NCI-H1417 treated with DMSO at 0.1 percent for 48 hours (cell line): ENCODE measurements around the gene SLC25A10.
"Not testable (repeated sequence)": the region's sequence is repeated elsewhere in the genome, so short reads cannot be mapped to it uniquely, and the experiment has no call there.

Experiments used
- DNase-seq: peaks from one replicate; lab custom pipeline; 2025; lab: John Stamatoyannopoulos, UW

The SLC25A10 gene

DNA sequence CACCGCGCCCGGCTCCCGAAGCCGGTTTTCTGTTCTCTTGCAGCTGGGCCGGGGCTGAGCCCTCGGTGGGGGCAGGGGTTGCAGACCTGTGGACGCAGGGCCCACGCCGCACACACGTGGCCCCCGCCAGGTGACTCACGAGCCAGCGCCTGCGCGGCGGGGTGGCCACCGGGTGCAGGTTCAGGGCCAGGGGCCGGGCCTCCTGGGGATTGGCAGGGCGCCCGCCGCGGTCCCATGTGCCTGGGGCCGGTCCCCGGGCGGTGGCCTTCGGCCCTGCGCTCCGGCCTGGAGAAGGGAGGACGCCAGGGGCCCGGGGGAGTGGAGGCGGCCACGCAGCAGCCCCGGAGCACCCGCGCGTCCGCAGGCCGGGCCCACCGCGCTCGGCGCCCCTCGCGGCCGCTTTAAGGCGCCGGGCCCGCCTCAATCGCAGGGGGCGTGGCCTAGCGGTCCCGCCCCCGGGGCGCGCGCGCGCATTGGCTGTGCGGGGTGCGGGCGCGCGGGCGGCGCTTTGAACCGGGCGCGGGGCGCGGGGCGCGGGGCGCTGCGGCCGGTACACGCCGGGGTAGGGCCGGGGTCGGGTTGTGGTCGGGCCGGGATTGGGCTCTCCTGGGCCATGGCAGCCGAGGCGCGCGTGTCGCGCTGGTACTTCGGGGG, at the start of gene SLC25A10:
SLC25A10 (plus strand) TSS at position 471 of the 654 bp plus-strand sequence; CDS start at position 614, 143 bp downstream.
- no peak for DNase-seq

- no peak for DNase-seq
These were observed 48.0 kb upstream of the SLC25A10 start for GRCh38 chr17:81664051-81664470.

DNA sequence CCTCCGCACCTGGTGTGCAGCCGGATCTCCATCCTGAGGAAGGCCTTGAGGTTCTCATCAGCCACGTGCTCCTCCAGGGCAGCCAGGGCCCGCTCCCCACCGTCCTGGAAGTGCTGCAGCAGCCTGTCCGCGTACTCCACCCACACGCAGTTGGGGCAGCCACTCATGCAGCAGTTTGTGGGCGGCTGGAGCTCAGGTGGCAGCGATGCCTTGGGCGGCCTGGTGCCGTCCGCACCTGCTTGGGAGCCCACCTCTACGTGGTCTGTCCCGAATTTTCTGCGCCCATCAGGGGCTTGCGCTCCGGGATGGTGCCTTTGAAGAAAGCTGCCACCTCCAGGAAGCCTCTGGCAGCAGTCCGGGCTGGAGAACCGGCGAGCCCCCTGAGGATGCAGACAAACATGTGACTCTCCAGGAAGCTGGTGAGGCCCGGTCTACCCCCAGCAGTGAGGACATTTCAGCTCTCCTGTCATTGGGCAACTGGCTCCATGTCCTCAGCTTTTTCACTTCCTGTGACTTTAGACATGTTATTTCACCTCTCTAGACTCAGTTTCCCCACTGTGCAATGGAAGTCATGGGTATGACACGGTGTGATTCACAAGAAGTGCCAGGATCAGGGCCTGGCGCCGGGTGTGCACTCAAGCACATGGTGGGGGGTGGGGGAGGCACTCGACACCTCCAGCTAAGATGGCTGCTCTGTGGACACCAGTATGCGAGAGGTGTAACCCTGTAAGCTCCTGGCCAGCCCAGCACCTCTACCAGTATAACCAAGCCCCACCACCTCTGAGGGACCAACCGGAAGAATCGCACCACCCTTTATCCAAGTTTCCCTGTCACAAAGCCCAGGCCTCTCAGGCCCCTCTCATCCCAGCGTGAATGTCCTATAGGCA, 46.6 kb upstream of the SLC25A10 start:
- no peak for DNase-seq

DNA sequence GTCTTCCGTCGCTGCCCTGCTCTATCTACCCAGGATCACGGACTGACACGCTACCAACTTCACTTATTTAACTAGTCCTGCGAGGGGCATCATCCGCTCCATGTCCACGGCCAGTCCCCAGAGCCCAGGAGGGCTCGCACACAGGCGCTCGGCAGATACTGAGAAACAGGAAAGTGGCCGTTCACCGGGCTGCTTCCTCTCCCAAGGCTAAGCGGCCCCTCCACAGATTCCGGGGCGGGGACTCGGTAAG, 46.1 kb upstream of the SLC25A10 start:
- DNase-seq = no peak

- peak; percentile 15 for DNase-seq
These were observed 45.5 kb upstream of the SLC25A10 start, which contains the start of the genes CCDC137 and OXLD1 for GRCh38 chr17:81666342-81667191. Gene CCDC137 (plus strand): TSS chr17:81666737. CDS start chr17:81666767, 30 bp downstream. Gene OXLD1 (minus strand): TSS chr17:81666605. CDS start chr17:81666577, 28 bp downstream.

GRCh38 chr17:81667754-81668153, 44.3 kb upstream of the SLC25A10 start:
- DNase-seq = no peak

- DNase-seq = no peak
These were observed 39.6 kb upstream of the SLC25A10 start for GRCh38 chr17:81672504-81672903.

DNA sequence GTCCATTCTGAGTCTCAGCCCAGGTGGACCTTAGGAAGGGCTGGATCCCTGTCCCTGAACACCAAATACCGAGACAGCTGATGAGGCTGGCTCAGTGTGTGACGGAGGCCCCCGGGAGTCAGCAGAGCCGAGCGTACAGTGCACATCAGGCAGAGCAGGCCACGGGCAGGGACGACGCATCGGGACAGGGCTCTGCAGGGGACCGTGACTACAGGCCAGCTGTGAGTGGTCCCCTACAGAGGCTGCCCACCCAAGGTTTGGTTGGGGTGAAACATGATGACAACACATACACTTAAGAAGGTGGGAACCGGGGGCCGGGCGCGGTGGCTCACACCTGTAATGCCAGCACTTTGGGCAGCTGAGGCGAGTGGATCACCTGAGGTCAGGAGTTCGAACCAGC, 39.1 kb upstream of the SLC25A10 start:
- no peak for DNase-seq

DNA sequence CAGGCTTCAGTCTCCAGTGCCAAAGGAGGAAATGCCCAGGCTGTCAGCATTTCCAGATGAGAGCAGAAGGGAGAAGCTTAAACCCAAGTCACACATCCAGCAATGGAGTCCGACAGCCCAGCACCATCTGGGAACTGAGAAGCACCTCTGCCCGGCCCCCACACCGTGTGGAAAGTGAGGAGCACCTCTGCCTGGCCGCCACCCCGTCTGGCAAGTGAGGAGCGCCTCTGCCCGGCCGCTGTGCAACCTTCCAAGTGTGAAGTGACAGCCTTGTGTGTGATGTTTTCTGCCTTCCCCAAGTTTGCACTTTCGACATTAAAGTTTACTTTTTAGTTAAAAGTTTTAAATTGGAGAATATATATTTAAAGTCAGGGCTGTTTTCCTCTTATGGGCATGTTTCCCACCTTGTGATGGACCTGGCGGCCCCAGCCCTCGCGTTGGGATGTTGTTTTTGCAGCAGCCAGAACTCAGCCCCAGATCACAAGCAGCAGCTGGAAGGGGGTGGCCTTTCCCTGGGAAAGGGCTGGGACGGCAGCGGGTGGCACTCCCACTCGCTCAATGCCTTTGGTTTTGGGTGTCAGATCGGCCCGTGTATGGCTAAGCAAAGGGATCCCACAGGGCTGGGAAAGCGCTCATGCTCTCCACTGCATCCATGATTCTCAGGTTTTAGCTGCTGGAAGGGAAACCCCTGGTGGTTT, 38.4 kb upstream of the SLC25A10 start:
- no peak for DNase-seq

DNA sequence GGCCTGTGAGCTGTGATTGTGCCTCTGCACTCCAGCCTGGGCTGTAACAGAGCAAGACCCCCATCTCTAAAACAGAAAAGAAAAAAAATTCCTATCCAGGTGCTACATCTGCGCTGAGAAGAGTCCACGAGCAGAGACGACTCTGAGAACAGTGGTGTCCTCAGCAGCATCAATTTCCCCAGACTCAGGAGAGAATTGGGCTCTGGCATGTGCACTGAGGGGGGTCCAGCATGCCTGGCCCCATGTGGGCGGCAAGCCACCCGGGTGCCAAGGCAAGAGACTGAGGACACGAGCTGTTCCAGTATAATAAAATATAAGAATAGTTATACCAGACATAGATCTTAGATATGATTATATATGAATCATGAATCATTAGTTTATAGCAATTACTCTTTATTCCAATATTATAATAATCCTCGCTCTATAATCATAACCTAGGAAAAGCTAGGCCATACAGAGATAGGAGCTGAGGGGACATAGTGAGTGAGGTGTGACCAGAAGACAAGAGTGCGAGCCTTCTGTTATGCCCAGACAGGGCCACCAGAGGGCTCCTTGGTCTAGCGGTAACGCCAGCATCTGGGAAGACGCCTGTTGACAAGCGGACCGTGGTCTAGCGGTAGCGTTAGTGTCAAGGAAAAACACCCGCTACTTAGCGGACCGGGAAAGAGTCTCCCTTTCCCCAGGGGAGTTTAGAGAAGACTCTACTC, 36.4 kb upstream of the SLC25A10 start:
- not testable (repeated sequence) for DNase-seq

DNA sequence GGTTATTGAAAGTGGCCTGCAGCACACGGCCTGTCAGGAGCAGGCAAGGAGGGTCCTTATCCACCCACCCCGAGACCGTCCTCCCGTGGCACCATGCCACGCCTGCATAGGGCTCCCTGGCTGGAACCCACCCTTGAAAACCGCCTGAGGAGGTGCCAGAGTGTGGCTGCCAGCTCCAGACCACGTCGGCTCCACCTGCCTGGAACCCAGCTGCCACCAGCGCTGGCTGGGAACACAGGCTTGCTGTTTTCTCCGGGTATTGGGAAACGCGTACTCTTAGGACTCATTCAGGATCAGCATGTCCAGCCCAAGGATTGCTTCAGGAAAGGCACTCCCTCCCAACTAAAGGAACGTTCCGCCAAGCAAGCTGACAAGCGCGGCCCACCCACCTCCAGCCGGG, 35.2 kb upstream of the SLC25A10 start:
- DNase-seq = no peak

DNA sequence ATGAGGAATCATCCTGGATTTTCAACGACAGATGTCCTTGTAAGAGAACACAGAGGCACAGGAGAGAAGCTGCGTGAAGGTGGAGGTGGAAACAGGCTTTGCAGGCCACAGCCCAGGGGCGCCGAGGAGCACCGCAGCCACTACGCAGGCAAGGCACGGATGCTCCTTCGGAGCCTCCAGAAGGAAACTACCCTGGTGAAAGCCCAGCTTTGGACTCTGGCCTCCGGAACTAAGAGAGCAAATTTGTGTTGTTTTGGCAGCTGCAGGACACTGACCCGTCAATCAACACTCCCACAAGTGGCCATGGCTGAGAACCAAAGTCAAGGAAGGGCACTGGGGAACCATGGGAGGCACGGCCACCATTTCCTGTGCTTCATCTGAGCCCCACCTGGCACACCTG, 31.9 kb upstream of the SLC25A10 start:
- DNase-seq = no peak

DNA sequence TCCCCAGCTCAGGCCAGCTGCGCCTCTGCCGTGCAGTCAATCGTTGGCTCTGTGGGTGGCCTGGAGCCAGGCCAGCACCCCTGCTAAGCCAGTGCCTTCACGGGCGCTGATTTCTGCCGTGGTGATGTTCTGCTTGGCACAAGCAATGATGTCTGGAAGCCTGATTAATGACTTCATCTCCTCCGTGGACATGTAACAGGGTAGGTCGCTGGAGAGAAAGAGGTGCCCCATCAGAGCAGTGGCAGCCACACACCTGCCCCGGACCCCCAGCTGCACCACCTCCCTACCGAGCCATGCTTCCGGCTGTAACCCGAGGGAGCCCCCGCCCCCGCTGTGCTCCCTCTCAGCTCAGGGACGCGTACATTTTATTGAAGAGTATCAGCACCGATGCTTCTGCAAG, 30.4 kb upstream of the SLC25A10 start:
- DNase-seq = peak; percentile 49

DNA sequence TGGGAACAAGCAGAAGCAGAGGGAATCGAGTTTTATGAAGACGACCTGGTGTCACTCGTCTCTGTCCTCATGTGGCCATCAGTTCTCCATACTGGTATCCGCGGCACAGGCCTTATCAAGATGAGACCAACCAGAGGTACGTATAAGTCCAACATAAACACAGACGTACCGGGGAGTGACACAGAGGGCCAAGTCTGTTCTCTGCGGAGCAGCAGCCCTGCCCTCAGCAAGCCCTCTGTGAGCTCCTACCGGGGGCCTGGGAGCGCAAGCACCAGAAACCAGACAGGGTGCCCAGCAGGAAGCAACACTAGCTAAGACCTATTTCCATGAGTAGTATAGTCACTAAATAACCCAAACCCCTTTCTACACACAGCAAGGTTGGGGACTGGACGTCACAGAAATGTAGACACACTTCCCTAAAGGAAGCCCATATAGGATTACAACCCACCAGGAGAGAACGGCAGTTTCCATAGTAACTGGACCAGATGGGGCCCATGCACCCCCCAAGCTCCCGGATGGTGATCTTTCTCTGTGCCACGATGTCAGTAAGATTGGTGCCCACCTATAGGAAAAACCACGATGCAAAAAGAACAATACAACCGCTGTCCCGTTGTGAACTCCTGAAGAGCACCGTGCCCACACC, 29.4 kb upstream of the SLC25A10 start:
- no peak for DNase-seq

DNA sequence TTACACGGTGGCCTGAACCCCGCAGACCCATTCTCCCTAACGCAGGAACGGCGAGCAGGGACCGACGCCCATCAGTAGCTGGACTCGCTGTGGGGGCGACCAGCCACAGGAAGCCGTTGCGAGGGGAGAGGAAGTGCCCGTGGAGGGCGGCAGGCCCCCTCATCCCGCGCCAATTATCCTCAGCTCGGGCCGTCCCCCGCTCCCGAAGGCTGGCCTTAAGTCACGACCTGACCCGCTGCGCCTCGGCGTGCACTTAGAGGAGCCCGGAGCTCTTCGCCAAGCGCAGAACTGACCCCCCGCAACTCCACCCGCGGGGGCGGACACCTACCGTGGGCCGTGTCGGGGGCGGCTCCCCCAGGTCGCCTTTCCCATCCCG, 28.9 kb upstream of the SLC25A10 start:
- no peak for DNase-seq

- peak; percentile 96 for DNase-seq
These were observed 28.3 kb upstream of the SLC25A10 start, which contains the start of the genes ARL16 and HGS for GRCh38 chr17:81683584-81684441. Gene ARL16 (minus strand): TSS chr17:81683797. CDS start chr17:81683753, 44 bp downstream. Gene HGS (plus strand): TSS chr17:81684011. CDS start chr17:81684067, 56 bp downstream.

GRCh38 chr17:81684442-81684911, 27.6 kb upstream of the SLC25A10 start:
- no peak for DNase-seq

- no peak for DNase-seq
These were observed 27.0 kb upstream of the SLC25A10 start for GRCh38 chr17:81685108-81685507.

DNA sequence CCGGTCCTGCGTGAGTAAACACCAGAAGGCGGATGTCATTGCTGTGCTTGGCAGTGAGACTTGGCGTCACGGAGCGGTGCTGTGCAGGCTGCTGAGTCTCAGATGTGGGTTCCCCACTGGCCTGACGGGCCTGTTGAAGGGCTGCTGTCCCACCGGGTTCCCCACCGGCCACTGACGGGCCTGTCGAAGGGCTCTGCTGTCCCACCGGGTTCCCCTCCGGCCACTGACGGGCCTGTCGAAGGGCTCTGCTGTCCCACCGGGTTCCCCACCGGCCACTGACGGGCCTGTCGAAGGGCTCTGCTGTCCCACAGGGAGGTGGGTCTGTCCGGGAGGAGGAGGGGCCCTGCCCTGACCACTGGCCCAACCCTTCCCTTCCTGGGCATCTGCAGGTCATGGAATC, 25.5 kb upstream of the SLC25A10 start:
- DNase-seq = no peak
